ENCODE results near the gene CCNY.

- TF ChIP-seq POLR2A (IDR thresholded peaks at IDR 0.05; ENCODE audit: low read depth, low read length) (no peak), POLR2AphosphoS5 (IDR thresholded peaks at IDR 0.05; ENCODE audit: low read depth, low read length) (no peak)
These were observed 10.8 kb downstream of the CCNY start for GRCh38 chr10:35347121-35347562.
